Left lung (tissue), 10 donors: ENCODE results near the gene NMNAT2. TPM values are rescaled to one million over a fixed set of nuclear protein-coding genes. Genes with fewer than 3 reads are reported as not detected.

Source experiments
- ATAC-seq: fragments of 200-7000 bp; cut with Tn5 transposase; one replicate; pipeline ENCODE4 v1.9.1; 2020; ENCODE audit warnings: moderate library complexity
- DNase-seq, 4 donors: peaks; one replicate each; pipeline ENCODE4 v3.0.0-alpha.2; 2013 to 2020
- H3K27ac ChIP-seq, 2 donors: fragments of 200-600 bp; sonication (generic) in 1 of 2; one replicate each; pipeline versions ENCODE4 v1.5.0 to v1.8.0; 2020 to 2021
- H3K27me3 ChIP-seq, 2 donors: fragments of 200-600 bp; sonication (generic) in 1 of 2; one replicate each; pipeline versions ENCODE4 v1.5.0 to v1.8.0; 2020 to 2021
- H3K36me3 ChIP-seq, 2 donors: fragments of 200-600 bp; sonication (generic) in 1 of 2; one replicate each; pipeline versions ENCODE4 v1.5.0 to v1.8.0; 2020 to 2021
- H3K4me1 ChIP-seq, 2 donors: fragments of 200-600 bp; one replicate each; pipeline ENCODE4 v1.8.0; 2021
- H3K4me3 ChIP-seq, 2 donors: fragments of 200-600 bp; sonication (generic) in 1 of 2; one replicate each; pipeline versions ENCODE4 v1.5.0 to v1.8.0; 2020 to 2021; ENCODE audit warnings: mild to moderate bottlenecking in 1 of 2
- H3K9me3 ChIP-seq, 2 donors: fragments of 200-600 bp; sonication (generic) in 1 of 2; one replicate each; pipeline versions ENCODE4 v1.5.0 to v1.8.0; 2020 to 2021
- CTCF ChIP-seq, 2 donors: fragments of 200-600 bp; sonication (generic) in 1 of 2; IDR thresholded peaks; one replicate each; pipeline versions ENCODE4 v1.5.0 to v1.8.0; 2021; ENCODE audit warnings: antibody characterized with exemption in 2 of 2
- intact Hi-C, 2 donors: fragments of 100-400 bp; cut with DNase I; formaldehyde crosslinking; loops; one replicate each; pipeline versions ENCODE4 v1.11.2 to v1.14.2; 2022
- polyA plus RNA-seq, 6 donors: library from polyadenylated mRNA; unstranded; fragments of 120-200 nt; gene quantifications; one replicate each; pipeline ENCODE4 v1.2.1, GENCODE V29; 2013; ENCODE audit not compliant: insufficient read length in 6 of 6
- total RNA-seq, 2 donors: library from RNA; stranded (reverse); fragmentation: NEBNext Ultra II Directional; extraction: Animal tissue kit (Norgen Biotek cat#: 25700); gene quantifications; one replicate each; pipeline ENCODE4 v1.2.1, GENCODE V29; 2021
- donor health status: DM: no; HTN: yes; CAD: no.
- donor health status: DM: no; HTN: no; CAD: no.

Gene NMNAT2
- total and polyA plus RNA-seq, 8 donors, result 1.1 to 2.9 (median 1.5) TPM

GRCh38 chr1:183251959-183252450 is 166.2 kb downstream of the NMNAT2 start:
- no peak for TF ChIP-seq CTCF (IDR thresholded peaks at IDR 0.05)
- Histone ChIP-seq H3K4me1 (no peaks in the 10 kb centered on the region), H3K36me3 (no peaks in the 10 kb centered on the region), H3K27ac (no peak overlapping the region), H3K4me3 (no peak overlapping the region), H3K27me3 (no peaks in the 10 kb centered on the region), H3K9me3 (peaks cover 0 to 6% of the 10 kb centered on the region in 2 donors)
- ATAC-seq (no peak), DNase-seq (no peak)
- intact Hi-C loops, result no loop called here

- Histone ChIP-seq H3K9me3 (peaks cover 0 to 6% of the 10 kb centered on the region in 2 donors), H3K4me1 (peaks cover 0 to 2% of the 10 kb centered on the region in 2 donors), H3K4me3 (no peak overlapping the region), H3K27ac (no peak overlapping the region), H3K27me3 (no peaks in the 10 kb centered on the region), H3K36me3 (no peaks in the 10 kb centered on the region)
- intact Hi-C loops, result no loop called here
- ATAC-seq (no peak), DNase-seq (no peak)
- no peak for TF ChIP-seq CTCF (IDR thresholded peaks at IDR 0.05)
Measured at GRCh38 chr1:183251101-183251958, 166.8 kb downstream of the NMNAT2 start.

GRCh38 chr1:183249941-183250452 is 168.2 kb downstream of the NMNAT2 start:
- Histone ChIP-seq H3K27me3 (no peaks in the 10 kb centered on the region), H3K9me3 (peaks cover 0 to 3% of the 10 kb centered on the region in 2 donors), H3K4me3 (no peak overlapping the region), H3K36me3 (no peaks in the 10 kb centered on the region), H3K27ac (no peak overlapping the region), H3K4me1 (peaks cover under 1 to 15% of the 10 kb centered on the region in 2 donors)
- ATAC-seq (no peak), DNase-seq (no peak)
- intact Hi-C loops, result no loop called here
- TF ChIP-seq CTCF (IDR thresholded peaks at IDR 0.05), result no peak

- Histone ChIP-seq H3K4me1 (peaks cover 2 to 24% of the 10 kb centered on the region in 2 donors), H3K27me3 (no peaks in the 10 kb centered on the region), H3K27ac (no peak overlapping the region), H3K36me3 (no peaks in the 10 kb centered on the region), H3K4me3 (no peak overlapping the region), H3K9me3 (no peaks in the 10 kb centered on the region)
- no peak for TF ChIP-seq CTCF (IDR thresholded peaks at IDR 0.05)
- DNase-seq (no peak), ATAC-seq (peak; percentile 70)
- intact Hi-C loops, result no loop called here
Measured at GRCh38 chr1:183248989-183249691, 169.0 kb downstream of the NMNAT2 start.

GRCh38 chr1:183247931-183248330 is 170.2 kb downstream of the NMNAT2 start:
- intact Hi-C loops, result no loop called here

More at GRCh38 chr1:183247931-183248330, 170.2 kb downstream of the NMNAT2 start:
- TF ChIP-seq CTCF (IDR thresholded peaks at IDR 0.05), result no peak
- Histone ChIP-seq H3K9me3 (no peaks in the 10 kb centered on the region), H3K27ac (no peak overlapping the region), H3K4me3 (no peak overlapping the region), H3K27me3 (no peaks in the 10 kb centered on the region), H3K4me1 (peaks cover 2 to 34% of the 10 kb centered on the region in 2 donors), H3K36me3 (no peaks in the 10 kb centered on the region)
- no peak for ATAC-seq
- no peak for DNase-seq
